Diencephalon (tissue), 1 donor: Measurements from ENCODE around the gene ERBB4. TPM values are rescaled to one million over a fixed set of nuclear protein-coding genes. Genes with fewer than 3 reads are reported as not detected.

ENCODE experiments used
- small RNA-seq: library from RNA; depleted of rRNA; stranded (forward); fragments of <200 nt; gene quantifications from one replicate; pipeline ENCODE3, GENCODE V24; 2014
- total RNA-seq: library from RNA; depleted of rRNA; stranded (reverse); fragments of >200 nt; gene quantifications from one replicate; pipeline ENCODE4 v1.2.3, GENCODE V29; 2014

ERBB4 gene
- 78.7 TPM for total RNA-seq

GRCh38 chr2:212538305-212539071 lies at the start of gene ERBB4:
Gene ERBB4, minus strand, starts transcription at chr2:212538802. Its CDS starts 272 bp downstream, at chr2:212538530.

Small RNA genes lying within 50 kb of the gene (small RNA-seq; reads per million reads assigned to genes)
- gene MIR548F2 = not detected
- gene RNA5SP119 = not detected
